Gastroesophageal sphincter (tissue), 3 donors: ENCODE results near the gene CDIPT.

Experiments
- CTCF ChIP-seq, 4 experiments: fragments of 200-600 bp in 2 of 4; fragments of 450-650 bp in 2 of 4; sonication (generic) in 1 of 4; IDR thresholded peaks; one replicate each; pipeline ENCODE4 v1.5.1; 2017 to 2019; ENCODE audit warnings: antibody characterized with exemption in 4 of 4, mild to moderate bottlenecking in 2 of 4, moderate library complexity in 2 of 4
- EP300 ChIP-seq: sonication (generic); formaldehyde crosslinking; IDR thresholded peaks from one replicate; pipeline ENCODE4 v1.6.1; 2017; ENCODE audit warnings: antibody characterized with exemption, mild to moderate bottlenecking
- POLR2A ChIP-seq, 2 donors: fragments of 450-650 bp; IDR thresholded peaks; one replicate each; pipeline ENCODE4 v1.6.1; 2017; ENCODE audit warnings: antibody characterized with exemption in 2 of 2, mild to moderate bottlenecking in 2 of 2, moderate library complexity in 1 of 2
- POLR2AphosphoS5 ChIP-seq: sonication (generic); formaldehyde crosslinking; IDR thresholded peaks from one replicate; pipeline ENCODE4 v1.6.1; 2017; ENCODE audit warnings: antibody characterized with exemption

GRCh38 chr16:29848420-29849297 is 14.4 kb downstream of the CDIPT start:
- TF ChIP-seq CTCF (IDR thresholded peaks at IDR 0.05): peak in 3 of 4 experiments; percentile 81 to 94 (median 87)
- TF ChIP-seq POLR2A (IDR thresholded peaks at IDR 0.05): no peak
- no peak for TF ChIP-seq EP300
- no peak for TF ChIP-seq POLR2AphosphoS5
